Smooth muscle cell (in vitro differentiated cells): ENCODE measurements around the gene LIN37. TPM values are rescaled to one million over a fixed set of nuclear protein-coding genes. Genes with fewer than 3 reads are reported as not detected.

Source experiments
- DNase-seq: peaks from one replicate; lab custom pipeline; 2025; ENCODE audit not compliant: unreplicated experiment; lab: John Stamatoyannopoulos, UW
- H2AFZ ChIP-seq: fragments of 200-600 bp; sonication (generic); 2 replicates; pipeline ENCODE4 v1.6.0; 2016; ENCODE audit warnings: antibody characterized with exemption, low read depth, mild to moderate bottlenecking
- H3F3A ChIP-seq: fragments of 200-600 bp; sonication (generic); 2 replicates; pipeline ENCODE4 v1.6.0; 2017; ENCODE audit warnings: antibody characterized with exemption, low read depth
- H3K27ac ChIP-seq: fragments of 200-600 bp; sonication (generic); 2 replicates; pipeline ENCODE4 v1.5.1; 2016; ENCODE audit warnings: low read depth, mild to moderate bottlenecking
- H3K27me3 ChIP-seq: fragments of 200-600 bp; sonication (generic); 2 replicates; pipeline ENCODE4 v1.6.1; 2016; ENCODE audit warnings: low read depth, mild to moderate bottlenecking
- H3K36me3 ChIP-seq: fragments of 200-600 bp; sonication (generic); 2 replicates; pipeline ENCODE4 v1.5.1; 2016; ENCODE audit warnings: low read depth
- H3K4me1 ChIP-seq: fragments of 200-600 bp; sonication (generic); 2 replicates; pipeline ENCODE4 v1.5.1; 2016; ENCODE audit warnings: low read depth
- H3K4me2 ChIP-seq: fragments of 200-600 bp; sonication (generic); 2 replicates; pipeline ENCODE4 v1.6.0; 2016; ENCODE audit warnings: mild to moderate bottlenecking
- H3K4me3 ChIP-seq: fragments of 200-600 bp; sonication (generic); 2 replicates; pipeline ENCODE4 v1.5.1; 2016; ENCODE audit warnings: mild to moderate bottlenecking
- H3K79me2 ChIP-seq: fragments of 200-600 bp; sonication (generic); 2 replicates; pipeline ENCODE4 v1.6.0; 2016; ENCODE audit warnings: low read depth, mild to moderate bottlenecking
- H3K9ac ChIP-seq: fragments of 200-600 bp; sonication (generic); 2 replicates; pipeline ENCODE4 v1.6.0; 2016; ENCODE audit warnings: low read depth
- H3K9me3 ChIP-seq: fragments of 200-600 bp; sonication (generic); replicated peaks from 2 replicates; pipeline ENCODE4 v1.5.1; 2016; ENCODE audit warnings: low read depth
- H4K20me1 ChIP-seq: fragments of 200-600 bp; sonication (generic); 2 replicates; pipeline ENCODE4 v1.6.0; 2016; ENCODE audit warnings: low read depth
- CTCF ChIP-seq: fragments of 200-600 bp; sonication (generic); IDR thresholded peaks from 2 replicates; pipeline ENCODE4 v1.5.1; 2017; ENCODE audit warnings: borderline replicate concordance, mild to moderate bottlenecking, antibody characterized with exemption; ENCODE audit not compliant: insufficient read depth, poor library complexity, severe bottlenecking
- WGBS: methylation state at CpG from one replicate; pipeline ENCODE4 v1.1.7; 2016; ENCODE audit warnings: low lambda C conversion rate; 5-methylcytosine and 5-hydroxymethylcytosine counted together
- polyA plus RNA-seq: library from polyadenylated mRNA; unstranded; fragments of >200 nt; fragmentation: Nextera tagmentation; extraction: Ambion mirVana; gene quantifications from 2 replicates; pipeline ENCODE4 v1.2.1, GENCODE V29; 2016
- total RNA-seq: library from RNA; depleted of rRNA; stranded (reverse); fragments of >200 nt; gene quantifications from 2 replicates; pipeline ENCODE4 v1.2.3, GENCODE V29; 2014

The LIN37 gene
- total and polyA plus RNA-seq, 2 experiments from 2014 or later = 16.4 to 17.8 TPM

GRCh38 chr19:35776102-35776788 lies 27.9 kb downstream of the LIN37 start:
- Histone ChIP-seq H3K9ac (no peak overlapping the region), H3F3A (no peaks in the 10 kb centered on the region), H3K36me3 (no peaks in the 10 kb centered on the region), H4K20me1 (no peaks in the 10 kb centered on the region), H3K4me2 (peak overlapping the region; percentile 90), H3K27me3 (no peaks in the 10 kb centered on the region), H2AFZ (no peak overlapping the region), H3K4me3 (peak overlapping the region; percentile 83), H3K27ac (no peak overlapping the region), H3K79me2 (no peaks in the 10 kb centered on the region), H3K4me1 (peaks cover 6% of the 10 kb centered on the region), H3K9me3 (no peaks in the 10 kb centered on the region)
- 55% methylated on average over 11 of the region's 13 CpGs for WGBS
- no peak for DNase-seq
- no peak for TF ChIP-seq CTCF

- Histone ChIP-seq H3K9ac (no peak overlapping the region), H3K36me3 (no peaks in the 10 kb centered on the region), H3K4me3 (no peak overlapping the region), H3K79me2 (no peaks in the 10 kb centered on the region), H3K9me3 (no peaks in the 10 kb centered on the region), H3K27ac (no peak overlapping the region), H3K4me1 (peaks cover 6% of the 10 kb centered on the region), H3K27me3 (no peaks in the 10 kb centered on the region), H4K20me1 (no peaks in the 10 kb centered on the region), H2AFZ (no peak overlapping the region), H3F3A (no peaks in the 10 kb centered on the region), H3K4me2 (no peak overlapping the region)
- no peak for DNase-seq
- 45% methylated on average over 19 of the region's 19 CpGs for WGBS
- no peak for TF ChIP-seq CTCF
Measured at GRCh38 chr19:35777086-35777841, 28.9 kb downstream of the LIN37 start.

- Histone ChIP-seq H3F3A (no peaks in the 10 kb centered on the region), H3K36me3 (no peaks in the 10 kb centered on the region), H3K27ac (no peak overlapping the region), H3K4me1 (peaks cover 6% of the 10 kb centered on the region), H3K27me3 (no peaks in the 10 kb centered on the region), H4K20me1 (no peaks in the 10 kb centered on the region), H3K4me2 (no peak overlapping the region), H3K9me3 (no peaks in the 10 kb centered on the region), H3K4me3 (no peak overlapping the region), H2AFZ (no peak overlapping the region), H3K79me2 (no peaks in the 10 kb centered on the region), H3K9ac (no peak overlapping the region)
- TF ChIP-seq CTCF = no peak
- DNase-seq = no peak
- 94% methylated on average over 7 of the region's 7 CpGs for WGBS
Measured at GRCh38 chr19:35777961-35778360, 29.6 kb downstream of the LIN37 start.
